Progenitor cell of endocrine pancreas (in vitro differentiated cells): ENCODE results near the gene CDC42BPA. TPM values are rescaled to one million over a fixed set of nuclear protein-coding genes. Genes with fewer than 3 reads are reported as not detected.

ENCODE experiments used
- DNase-seq: peaks from one replicate; pipeline ENCODE4 v3.0.0; 2021; ENCODE audit warnings: low spot score; ENCODE audit not compliant: unreplicated experiment
- H3K27ac Mint-ChIP-seq: 2 replicates; pipeline ENCODE4 v1.8.0; 2021; ENCODE audit warnings: mild to moderate bottlenecking, moderate library complexity, mixed read lengths
- H3K27me3 Mint-ChIP-seq: 2 replicates; pipeline ENCODE4 v1.8.0; 2021; ENCODE audit warnings: mixed read lengths
- H3K36me3 Mint-ChIP-seq: 2 replicates; pipeline ENCODE4 v1.8.0; 2022; ENCODE audit warnings: mixed read lengths; ENCODE audit not compliant: insufficient read depth
- H3K4me1 Mint-ChIP-seq: 2 replicates; pipeline ENCODE4 v1.8.0; 2021; ENCODE audit warnings: low read depth, mixed read lengths
- H3K4me3 Mint-ChIP-seq: 2 replicates; pipeline ENCODE4 v1.8.0; 2021; ENCODE audit warnings: low read depth, mild to moderate bottlenecking, moderate library complexity, mixed read lengths
- H3K9me3 Mint-ChIP-seq: 2 replicates; pipeline ENCODE4 v1.8.0; 2021; ENCODE audit warnings: low read depth, mixed read lengths
- CTCF ChIP-seq: fragments of 200-600 bp; sonication (generic); IDR thresholded peaks from one replicate; pipeline ENCODE4 v1.5.0; 2021; ENCODE audit warnings: antibody characterized with exemption, mild to moderate bottlenecking; ENCODE audit not compliant: unreplicated experiment
- total RNA-seq: library from RNA; stranded (reverse); gene quantifications from 2 replicates; pipeline ENCODE4 v1.2.1, GENCODE V29; 2021

The CDC42BPA gene
- total RNA-seq, 1 donor from 2014 or later: 32.7 TPM

GRCh38 chr1:227167276-227168101, 150.8 kb downstream of the CDC42BPA start:
- Mint-ChIP-seq H3K4me3 (no peak overlapping the region), H3K27me3 (no peaks in the 10 kb centered on the region)

GRCh38 chr1:227166559-227166958, 151.7 kb downstream of the CDC42BPA start:
- no peak overlapping the region for H3K27ac Mint-ChIP-seq

More at GRCh38 chr1:227167276-227168101, 150.8 kb downstream of the CDC42BPA start:
- H3K9me3 Mint-ChIP-seq: no peaks in the 10 kb centered on the region
- no peaks in the 10 kb centered on the region for H3K36me3 Mint-ChIP-seq
- TF ChIP-seq CTCF: no peak
- H3K27ac Mint-ChIP-seq: no peak overlapping the region
- DNase-seq: no peak
- peaks cover 5% of the 10 kb centered on the region for H3K4me1 Mint-ChIP-seq

GRCh38 chr1:227161470-227161869, 156.8 kb downstream of the CDC42BPA start:
- no peaks in the 10 kb centered on the region for H3K9me3 Mint-ChIP-seq
- no peak overlapping the region for H3K27ac Mint-ChIP-seq
- H3K4me1 Mint-ChIP-seq: peaks cover 4% of the 10 kb centered on the region

More at GRCh38 chr1:227166559-227166958, 151.7 kb downstream of the CDC42BPA start:
- DNase-seq: no peak
- Mint-ChIP-seq H3K4me1 (peaks cover 5% of the 10 kb centered on the region), H3K9me3 (no peaks in the 10 kb centered on the region), H3K27me3 (no peaks in the 10 kb centered on the region), H3K4me3 (no peak overlapping the region), H3K36me3 (no peaks in the 10 kb centered on the region)
- no peak for TF ChIP-seq CTCF

GRCh38 chr1:227156520-227156919, 161.8 kb downstream of the CDC42BPA start:
- Mint-ChIP-seq H3K4me3 (no peak overlapping the region), H3K27me3 (no peaks in the 10 kb centered on the region), H3K9me3 (no peaks in the 10 kb centered on the region), H3K36me3 (no peaks in the 10 kb centered on the region), H3K27ac (no peak overlapping the region), H3K4me1 (no peaks in the 10 kb centered on the region)
- no peak for DNase-seq
- no peak for TF ChIP-seq CTCF

More at GRCh38 chr1:227161470-227161869, 156.8 kb downstream of the CDC42BPA start:
- TF ChIP-seq CTCF: no peak
- no peak for DNase-seq
- H3K4me3 Mint-ChIP-seq: no peak overlapping the region
- no peaks in the 10 kb centered on the region for H3K36me3 Mint-ChIP-seq
- no peaks in the 10 kb centered on the region for H3K27me3 Mint-ChIP-seq

- Mint-ChIP-seq H3K36me3 (no peaks in the 10 kb centered on the region), H3K4me3 (no peak overlapping the region), H3K4me1 (no peaks in the 10 kb centered on the region), H3K27ac (no peak overlapping the region), H3K27me3 (no peaks in the 10 kb centered on the region), H3K9me3 (no peaks in the 10 kb centered on the region)
- no peak for TF ChIP-seq CTCF
- no peak for DNase-seq
Observed at GRCh38 chr1:227155688-227156087, 162.6 kb downstream of the CDC42BPA start.
